IPS-18c (cell line): ENCODE data around the gene SRSF11.

Source experiments
- H3K4me3 ChIP-seq: 2 replicates; pipeline ENCODE4 v1.7.0; 2013; ENCODE audit warnings: low read depth, mild to moderate bottlenecking, low read length, moderate library complexity; ENCODE audit not compliant: insufficient read depth
- H3K9me3 ChIP-seq: one replicate; pipeline ENCODE4 v1.6.1; 2013; ENCODE audit warnings: mild to moderate bottlenecking, low read length, moderate library complexity; ENCODE audit not compliant: control insufficient read depth, insufficient read depth

SRSF11 gene

DNA sequence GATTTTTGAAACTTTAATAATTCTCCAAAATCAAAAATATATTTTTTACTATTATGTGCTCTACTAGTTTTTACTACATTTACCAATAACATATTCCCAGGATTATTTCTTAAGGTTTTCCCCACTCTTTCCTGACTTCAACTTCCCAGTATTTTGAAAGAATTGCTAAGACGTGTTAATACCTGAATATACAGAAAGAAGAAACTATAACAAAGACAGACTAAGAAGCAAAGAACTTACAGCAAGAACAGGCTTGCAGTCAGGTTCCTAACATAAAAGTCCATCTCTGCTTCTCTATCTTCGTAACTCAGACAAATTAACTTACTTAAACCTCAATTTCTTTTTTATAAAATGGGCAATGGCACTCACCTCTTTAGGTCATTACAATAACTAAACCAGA lies 63.2 kb downstream of the SRSF11 start:
- no peak overlapping the region for H3K4me3 ChIP-seq

DNA sequence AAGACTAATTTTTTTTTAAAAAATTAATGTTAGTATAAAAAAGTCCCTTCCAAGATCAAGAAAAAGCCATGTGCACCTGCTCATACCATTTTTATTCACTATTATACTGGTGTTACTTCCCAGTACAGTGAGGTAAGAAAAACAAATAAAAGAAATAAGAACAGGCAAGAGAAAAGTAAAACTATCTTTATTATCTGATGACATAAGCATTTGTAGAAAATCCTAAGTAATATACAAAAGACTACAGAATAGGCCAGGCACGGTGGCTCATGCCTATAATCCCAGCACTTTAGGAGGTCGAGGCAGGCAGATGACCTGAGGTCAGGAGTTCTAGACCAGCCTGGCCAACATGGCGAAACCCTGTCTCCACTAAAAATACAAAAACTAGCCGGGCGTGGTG lies 65.3 kb downstream of the SRSF11 start:
- H3K9me3 ChIP-seq: no peaks in the 10 kb centered on the region
- no peak overlapping the region for H3K4me3 ChIP-seq

More for the DNA sequence above, 63.2 kb downstream of the SRSF11 start:
- no peaks in the 10 kb centered on the region for H3K9me3 ChIP-seq

GRCh38 chr1:70288166-70288565 lies 67.0 kb downstream of the SRSF11 start:
- no peaks in the 10 kb centered on the region for H3K9me3 ChIP-seq
- H3K4me3 ChIP-seq: no peak overlapping the region

GRCh38 chr1:70290218-70290617 lies 69.0 kb downstream of the SRSF11 start:
- Histone ChIP-seq H3K4me3 (no peak overlapping the region), H3K9me3 (no peaks in the 10 kb centered on the region)

DNA sequence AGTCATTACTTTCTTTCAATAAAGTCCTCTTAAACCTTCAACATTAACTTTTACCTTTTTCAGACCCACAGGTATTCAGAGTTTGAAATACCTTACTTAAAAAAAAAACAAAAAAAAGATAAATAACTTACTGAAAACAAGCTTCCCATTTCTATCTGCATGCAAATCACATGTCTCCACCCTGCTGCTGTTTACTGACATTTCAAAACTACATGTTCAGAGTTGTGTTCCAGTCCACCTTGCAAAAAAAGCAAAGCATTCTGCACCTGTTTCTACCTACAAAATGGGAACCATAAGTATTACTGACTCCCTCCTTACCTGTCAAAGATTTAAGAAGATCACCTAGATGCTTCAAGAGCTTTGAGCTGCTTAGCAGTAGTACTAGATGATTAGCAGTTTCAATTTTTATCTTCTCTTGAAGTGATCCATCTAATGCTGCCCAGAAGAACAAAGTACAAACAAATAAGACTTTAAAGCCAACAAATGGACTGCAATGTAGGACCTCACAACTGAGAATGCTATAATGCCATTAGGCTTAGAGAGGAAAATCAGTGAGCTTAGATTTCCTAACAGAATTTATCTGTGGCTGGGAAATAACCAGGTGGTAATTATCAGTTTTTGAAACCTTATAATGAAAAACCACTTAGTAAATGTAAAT lies 72.1 kb downstream of the SRSF11 start:
- no peaks in the 10 kb centered on the region for H3K9me3 ChIP-seq
- H3K4me3 ChIP-seq: no peak overlapping the region

GRCh38 chr1:70295749-70296148 lies 74.6 kb downstream of the SRSF11 start:
- no peaks in the 10 kb centered on the region for H3K9me3 ChIP-seq
- no peak overlapping the region for H3K4me3 ChIP-seq

GRCh38 chr1:70299472-70299871 lies 78.3 kb downstream of the SRSF11 start:
- no peak overlapping the region for H3K4me3 ChIP-seq
- H3K9me3 ChIP-seq: no peaks in the 10 kb centered on the region
